OCI-LY7 (cell line): Measurements from ENCODE around the gene UFSP2. TPM values are rescaled to one million over a fixed set of nuclear protein-coding genes. Genes with fewer than 3 reads are reported as not detected.

ENCODE experiments used
- BruUV-seq: library from RNA; stranded (reverse); fragments of 400-500 nt; replicated peaks from 2 replicates; lab custom pipeline; 2021; lab: Mats Ljungman, UMichigan
- CTCF ChIA-PET: fragments of 300-600 bp; sonication (Branson Sonifier 250); formaldehyde crosslinking; loops from one replicate; lab custom pipeline; 2022; ENCODE audit warnings: antibody characterized with exemption; ENCODE audit not compliant: unreplicated experiment; lab: Charles Lee
- POLR2A ChIA-PET: fragments of 300-600 bp; sonication (Branson Sonifier 250); formaldehyde crosslinking; loops from one replicate; lab custom pipeline; 2022; ENCODE audit warnings: antibody characterized with exemption; lab: Charles Lee
- DNase-seq: peaks from one replicate; pipeline ENCODE4 v3.0.0-alpha.2; 2015; ENCODE audit warnings: low spot score
- H2AFZ ChIP-seq: fragments of 200-600 bp; sonication (generic), shearing (Covaris generic); 2 replicates; pipeline ENCODE4 v1.6.1; 2014; ENCODE audit warnings: mild to moderate bottlenecking, antibody characterized with exemption, low read length, moderate library complexity
- H3K27ac ChIP-seq: fragments of 200-600 bp; sonication (generic); 2 replicates; pipeline ENCODE4 v1.5.1; 2014; ENCODE audit warnings: mixed run types, low read depth, mild to moderate bottlenecking, moderate library complexity, low read length, inconsistent platforms; ENCODE audit not compliant: poor library complexity, severe bottlenecking
- H3K36me3 ChIP-seq: fragments of 200-600 bp; sonication (generic); 2 replicates; pipeline ENCODE4 v1.6.1; 2014; ENCODE audit warnings: mild to moderate bottlenecking, antibody characterized with exemption, low read length, moderate library complexity, mixed read lengths; ENCODE audit not compliant: insufficient read depth
- H3K4me1 ChIP-seq: fragments of 200-600 bp; sonication (generic); 2 replicates; pipeline ENCODE4 v1.5.1; 2014; ENCODE audit warnings: mild to moderate bottlenecking, low read length; ENCODE audit not compliant: insufficient read depth, poor library complexity, severe bottlenecking
- H3K4me2 ChIP-seq: fragments of 200-600 bp; sonication (generic); 2 replicates; pipeline ENCODE4 v1.6.1; 2014; ENCODE audit warnings: mild to moderate bottlenecking, low read length
- H3K4me3 ChIP-seq: fragments of 200-600 bp; sonication (generic); 2 replicates; pipeline ENCODE4 v1.5.1; 2014; ENCODE audit warnings: mild to moderate bottlenecking, low read depth, low read length; ENCODE audit not compliant: poor library complexity, severe bottlenecking
- H3K79me2 ChIP-seq: fragments of 200-600 bp; sonication (generic); 2 replicates; pipeline ENCODE4 v1.6.1; 2016; ENCODE audit warnings: low read depth, mild to moderate bottlenecking, low read length, moderate library complexity, mixed read lengths; ENCODE audit not compliant: insufficient read depth
- H3K9me2 ChIP-seq: fragments of 200-600 bp; sonication (generic); 2 replicates; pipeline ENCODE4 v1.6.1; 2016; ENCODE audit warnings: mild to moderate bottlenecking, low read length, mixed read lengths; ENCODE audit not compliant: insufficient read depth
- H3K9me3 ChIP-seq: fragments of 200-600 bp; sonication (generic); 2 replicates; pipeline ENCODE4 v1.6.1; 2014; ENCODE audit warnings: mild to moderate bottlenecking, mixed run types, low read length, mixed read lengths
- H4K20me1 ChIP-seq: fragments of 200-600 bp; sonication (generic); 2 replicates; pipeline ENCODE4 v1.6.1; 2014; ENCODE audit warnings: mild to moderate bottlenecking, antibody characterized with exemption, low read length, moderate library complexity, mixed read lengths; ENCODE audit not compliant: insufficient read depth
- EZH2phosphoT487 ChIP-seq: fragments of 200-600 bp; sonication (generic); IDR thresholded peaks from 2 replicates; pipeline ENCODE4 v1.6.1; 2018; ENCODE audit warnings: low read depth, borderline replicate concordance, mild to moderate bottlenecking, mixed run types, antibody characterized with exemption, low read length, moderate library complexity, mixed read lengths
- intact Hi-C: fragments of 100-400 bp; cut with micrococcal nuclease; formaldehyde crosslinking; loops from one replicate; pipeline ENCODE4 v1.10.0; 2022; ENCODE audit not compliant: unreplicated experiment
- total RNA-seq, 2 experiments: library from RNA; depleted of rRNA in 1 of 2; stranded (reverse); fragments of >200 nt in 1 of 2; shearing (Covaris generic) in 1 of 2; gene quantifications; 2 replicates each; pipeline ENCODE4 v1.2.3, GENCODE V29; 2014 to 2022
- TF ChIP-seq, protein P1 (sequence below): fragments of 200-600 bp; sonication (generic); conservative IDR thresholded peaks from 2 replicates; pipeline ENCODE4 v1.5.1; 2014; ENCODE audit warnings: mild to moderate bottlenecking, antibody characterized with exemption, low read length, moderate library complexity, mixed read lengths

Gene UFSP2
- total RNA-seq, 2 experiments from 2014 or later: 17.3 to 37.6 TPM

GRCh38 chr4:185370268-185370949 is 55.4 kb downstream of the UFSP2 start:
- POLR2A ChIA-PET: interaction anchor here (1.2 kb wide), 1 partner anchor 30 kb away, joined by 3 read pairs; no protein-coding TSS in a partner anchor
- H3K4me3 ChIP-seq: no peak overlapping the region
- no peak overlapping the region for H3K27ac ChIP-seq
- H2AFZ ChIP-seq: no peak overlapping the region
- no peak for TF ChIP-seq EZH2phosphoT487
- TF ChIP-seq, protein P1, sequence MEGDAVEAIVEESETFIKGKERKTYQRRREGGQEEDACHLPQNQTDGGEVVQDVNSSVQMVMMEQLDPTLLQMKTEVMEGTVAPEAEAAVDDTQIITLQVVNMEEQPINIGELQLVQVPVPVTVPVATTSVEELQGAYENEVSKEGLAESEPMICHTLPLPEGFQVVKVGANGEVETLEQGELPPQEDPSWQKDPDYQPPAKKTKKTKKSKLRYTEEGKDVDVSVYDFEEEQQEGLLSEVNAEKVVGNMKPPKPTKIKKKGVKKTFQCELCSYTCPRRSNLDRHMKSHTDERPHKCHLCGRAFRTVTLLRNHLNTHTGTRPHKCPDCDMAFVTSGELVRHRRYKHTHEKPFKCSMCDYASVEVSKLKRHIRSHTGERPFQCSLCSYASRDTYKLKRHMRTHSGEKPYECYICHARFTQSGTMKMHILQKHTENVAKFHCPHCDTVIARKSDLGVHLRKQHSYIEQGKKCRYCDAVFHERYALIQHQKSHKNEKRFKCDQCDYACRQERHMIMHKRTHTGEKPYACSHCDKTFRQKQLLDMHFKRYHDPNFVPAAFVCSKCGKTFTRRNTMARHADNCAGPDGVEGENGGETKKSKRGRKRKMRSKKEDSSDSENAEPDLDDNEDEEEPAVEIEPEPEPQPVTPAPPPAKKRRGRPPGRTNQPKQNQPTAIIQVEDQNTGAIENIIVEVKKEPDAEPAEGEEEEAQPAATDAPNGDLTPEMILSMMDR: no peak
- CTCF ChIA-PET: no interaction called here
- no peak overlapping the region for H3K4me2 ChIP-seq
- no peaks in the 10 kb centered on the region for H3K9me2 ChIP-seq
- H3K36me3 ChIP-seq: peaks cover 10% of the 10 kb centered on the region; the same call in 1 of the 2 replicates
- no peaks in the 10 kb centered on the region for H3K4me1 ChIP-seq
- H3K9me3 ChIP-seq: no peaks in the 10 kb centered on the region
- no peaks in the 10 kb centered on the region for H3K79me2 ChIP-seq
- no peak for DNase-seq
- intact Hi-C loops: no loop called here
- BruUV-seq: no TSS peak
- H4K20me1 ChIP-seq: no peaks in the 10 kb centered on the region

GRCh38 chr4:185369731-185370130 is 56.0 kb downstream of the UFSP2 start:
- intact Hi-C loops: no loop called here
- ChIA-PET CTCF (no interaction called here), POLR2A (no interaction called here)
- BruUV-seq: no TSS peak
- Histone ChIP-seq H2AFZ (no peak overlapping the region), H3K36me3 (peaks cover 10% of the 10 kb centered on the region; the same call in 1 of the 2 replicates), H4K20me1 (no peaks in the 10 kb centered on the region), H3K4me1 (no peaks in the 10 kb centered on the region), H3K4me3 (no peak overlapping the region), H3K79me2 (no peaks in the 10 kb centered on the region), H3K9me3 (no peaks in the 10 kb centered on the region), H3K27ac (no peak overlapping the region), H3K9me2 (no peaks in the 10 kb centered on the region), H3K4me2 (no peak overlapping the region)
- no peak for TF ChIP-seq EZH2phosphoT487
- TF ChIP-seq, protein P1: no peak
- no peak for DNase-seq

DNA sequence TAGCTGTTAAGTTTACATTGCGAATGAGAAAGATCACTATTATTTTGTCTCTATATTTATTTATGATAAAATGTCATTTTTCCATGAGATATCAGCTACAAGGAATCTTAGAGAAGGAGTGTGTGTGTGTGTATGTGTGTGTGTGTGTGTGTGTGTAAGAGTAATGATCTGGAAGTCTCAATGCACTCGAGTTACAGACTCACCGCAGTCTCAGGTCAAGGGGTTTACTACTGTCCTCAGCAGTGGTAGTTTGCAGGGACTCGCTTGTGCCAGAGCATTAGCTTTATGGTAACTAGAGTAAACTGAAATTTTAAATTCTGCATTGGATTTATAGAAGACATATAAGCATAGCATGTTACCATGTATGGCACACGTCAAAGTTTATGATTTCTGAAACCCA is 60.9 kb downstream of the UFSP2 start:
- no peaks in the 10 kb centered on the region for H3K4me1 ChIP-seq
- no peak overlapping the region for H3K4me3 ChIP-seq
- POLR2A ChIA-PET: no interaction called here
- no peak overlapping the region for H3K4me2 ChIP-seq
- no peak for DNase-seq
- H2AFZ ChIP-seq: no peak overlapping the region
- CTCF ChIA-PET: no interaction called here
- no peaks in the 10 kb centered on the region for H3K9me3 ChIP-seq
- no peaks in the 10 kb centered on the region for H3K9me2 ChIP-seq
- no peak overlapping the region for H3K27ac ChIP-seq
- H3K36me3 ChIP-seq: peaks cover 20% of the 10 kb centered on the region; the same call in 1 of the 2 replicates
- no TSS peak for BruUV-seq
- no peak for TF ChIP-seq EZH2phosphoT487
- TF ChIP-seq, protein P1: no peak
- H4K20me1 ChIP-seq: no peaks in the 10 kb centered on the region
- intact Hi-C loops: no loop called here
- H3K79me2 ChIP-seq: no peaks in the 10 kb centered on the region
